OCI-LY1 (cell line): ENCODE data around the gene IFITM2.
"Not testable (repeated sequence)": the region's sequence is repeated elsewhere in the genome, so short reads cannot be mapped to it uniquely, and the experiment has no call there.

Experiments
- H2AFZ ChIP-seq: fragments of 200-600 bp; sonication (generic), shearing (Covaris generic); 2 replicates; pipeline ENCODE4 v1.6.0; 2014; ENCODE audit warnings: antibody characterized with exemption, mild to moderate bottlenecking, low read length
- H3F3A ChIP-seq: fragments of 200-600 bp; sonication (generic), shearing (Covaris generic); 2 replicates; pipeline ENCODE4 v1.6.0; 2014; ENCODE audit warnings: mild to moderate bottlenecking, antibody characterized with exemption, low read length, moderate library complexity; ENCODE audit not compliant: insufficient read depth
- H3K27ac ChIP-seq: fragments of 200-600 bp; sonication (generic); 2 replicates; pipeline ENCODE4 v1.5.1; 2014; ENCODE audit warnings: low read length, mixed run types, mild to moderate bottlenecking, low read depth; ENCODE audit not compliant: poor library complexity, severe bottlenecking
- H3K27me3 ChIP-seq: fragments of 200-600 bp; sonication (generic); 2 replicates; pipeline ENCODE4 v1.6.0; 2014; ENCODE audit warnings: antibody characterized with exemption, mild to moderate bottlenecking, low read length, moderate library complexity; ENCODE audit not compliant: insufficient read depth
- H3K36me3 ChIP-seq: fragments of 200-600 bp; sonication (generic); 2 replicates; pipeline ENCODE4 v1.6.1; 2014; ENCODE audit warnings: mild to moderate bottlenecking, antibody characterized with exemption, low read length, moderate library complexity, mixed read lengths; ENCODE audit not compliant: insufficient read depth
- H3K4me1 ChIP-seq: fragments of 200-600 bp; sonication (generic); 2 replicates; pipeline ENCODE4 v1.5.1; 2014; ENCODE audit warnings: mild to moderate bottlenecking, low read length, moderate library complexity; ENCODE audit not compliant: insufficient read depth, severe bottlenecking
- H3K4me2 ChIP-seq: fragments of 200-600 bp; sonication (generic), shearing (Covaris generic); 2 replicates; pipeline ENCODE4 v1.6.1; 2014; ENCODE audit warnings: low read length
- H3K4me3 ChIP-seq: fragments of 200-600 bp; sonication (generic); 2 replicates; pipeline ENCODE4 v1.5.1; 2014; ENCODE audit warnings: low read length, low read depth, mild to moderate bottlenecking, mixed read lengths; ENCODE audit not compliant: poor library complexity, severe bottlenecking
- H3K79me2 ChIP-seq: fragments of 200-600 bp; shearing (Covaris generic); 2 replicates; pipeline ENCODE4 v1.6.1; 2016; ENCODE audit warnings: mixed run types, low read length, mixed read lengths; ENCODE audit not compliant: insufficient read depth
- H3K9ac ChIP-seq: fragments of 200-600 bp; sonication (generic), shearing (Covaris generic); 2 replicates; pipeline ENCODE4 v1.6.1; 2014; ENCODE audit warnings: mild to moderate bottlenecking, low read length, mixed read lengths
- H3K9me2 ChIP-seq: fragments of 200-600 bp; sonication (generic), shearing (Covaris generic); 2 replicates; pipeline ENCODE4 v1.6.1; 2014; ENCODE audit warnings: low read depth, mild to moderate bottlenecking, low read length, mixed read lengths
- H3K9me3 ChIP-seq: fragments of 200-600 bp; shearing (Covaris generic); 2 replicates; pipeline ENCODE4 v1.6.1; 2014; ENCODE audit warnings: low read length, mixed read lengths
- H4K20me1 ChIP-seq: fragments of 200-600 bp; sonication (generic), shearing (Covaris generic); 2 replicates; pipeline ENCODE4 v1.6.0; 2016; ENCODE audit warnings: mild to moderate bottlenecking, low read length; ENCODE audit not compliant: insufficient read depth
- CTCF ChIP-seq: fragments of 200-600 bp; sonication (generic), shearing (Covaris generic); IDR thresholded peaks from 2 replicates; pipeline ENCODE4 v1.5.1; 2017; ENCODE audit warnings: mild to moderate bottlenecking, antibody characterized with exemption, low read length, moderate library complexity, mixed read lengths
- EZH2 ChIP-seq: fragments of 200-600 bp; sonication (generic), shearing (Covaris generic); IDR thresholded peaks from 2 replicates; pipeline ENCODE4 v1.8.0; 2017; ENCODE audit warnings: borderline replicate concordance, mixed run types, mild to moderate bottlenecking, antibody characterized with exemption, low read length, moderate library complexity, mixed read lengths

IFITM2 gene

GRCh38 chr11:324156-324555 lies 16.5 kb downstream of the IFITM2 start:
- Histone ChIP-seq H3K4me2 (no peak overlapping the region), H3K4me1 (peaks cover 16% of the 10 kb centered on the region), H3K27ac (no peak overlapping the region), H3K79me2 (no peaks in the 10 kb centered on the region), H3K9me2 (no peaks in the 10 kb centered on the region), H3F3A (no peaks in the 10 kb centered on the region), H3K4me3 (no peak overlapping the region), H4K20me1 (no peaks in the 10 kb centered on the region), H2AFZ (no peak overlapping the region), H3K9me3 (no peaks in the 10 kb centered on the region), H3K36me3 (no peaks in the 10 kb centered on the region), H3K27me3 (no peaks in the 10 kb centered on the region), H3K9ac (no peak overlapping the region)
- TF ChIP-seq EZH2, result no peak
- no peak for TF ChIP-seq CTCF

- not testable (repeated sequence) for H3K27ac ChIP-seq, H2AFZ ChIP-seq
Measured at GRCh38 chr11:324593-325517, 17.2 kb downstream of the IFITM2 start.

GRCh38 chr11:325796-326591 lies 18.4 kb downstream of the IFITM2 start:
- no peak overlapping the region for H3K4me3 ChIP-seq
- TF ChIP-seq EZH2, result no peak
- no peak for TF ChIP-seq CTCF
- no peak overlapping the region for H3K9ac ChIP-seq
- peaks cover 34% of the 10 kb centered on the region for H3K4me1 ChIP-seq
- no peaks in the 10 kb centered on the region for H3K27me3 ChIP-seq
- no peak overlapping the region for H2AFZ ChIP-seq
- no peaks in the 10 kb centered on the region for H3K79me2 ChIP-seq
- no peak overlapping the region for H3K4me2 ChIP-seq
- H3K27ac ChIP-seq, result no peak overlapping the region
- H3K9me2 ChIP-seq, result no peaks in the 10 kb centered on the region
- no peaks in the 10 kb centered on the region for H3K9me3 ChIP-seq
- H3F3A ChIP-seq, result no peaks in the 10 kb centered on the region
- no peaks in the 10 kb centered on the region for H4K20me1 ChIP-seq
- H3K36me3 ChIP-seq, result no peaks in the 10 kb centered on the region

More at GRCh38 chr11:324593-325517, 17.2 kb downstream of the IFITM2 start:
- H3K9me2 ChIP-seq, H3K79me2 ChIP-seq, H4K20me1 ChIP-seq, H3K36me3 ChIP-seq, H3K4me2 ChIP-seq, H3K4me3 ChIP-seq, H3K9ac ChIP-seq, H3K27me3 ChIP-seq, H3F3A ChIP-seq, H3K9me3 ChIP-seq: not testable (repeated sequence)
- peaks cover 23% of the 10 kb centered on the region for H3K4me1 ChIP-seq
